HG02571 (cell line): ENCODE results near the gene KLF6.
A peak's percentile ranks its signal among the peaks of the same experiment; 100 is the strongest.

Experiments used
- ATAC-seq: cut with Tn5 transposase; IDR thresholded peaks from one replicate; pipeline ENCODE4 v1.9.1; 2021; ENCODE audit warnings: mild to moderate bottlenecking, moderate library complexity; ENCODE audit not compliant: unreplicated experiment

Gene KLF6

GRCh38 chr10:3757638-3758490, 27.1 kb downstream of the KLF6 start:
- ATAC-seq, result peak; percentile 86

- no peak for ATAC-seq
Observed at GRCh38 chr10:3757250-3757637, 27.8 kb downstream of the KLF6 start.

GRCh38 chr10:3756360-3756740, 28.7 kb downstream of the KLF6 start:
- no peak for ATAC-seq

- no peak for ATAC-seq
Observed at GRCh38 chr10:3755440-3756359, 29.3 kb downstream of the KLF6 start.

GRCh38 chr10:3754727-3755439, 30.1 kb downstream of the KLF6 start:
- ATAC-seq, result no peak

GRCh38 chr10:3750854-3751253, 34.2 kb downstream of the KLF6 start:
- no peak for ATAC-seq

- ATAC-seq, result no peak
Observed at GRCh38 chr10:3750006-3750816, 34.8 kb downstream of the KLF6 start.

- ATAC-seq, result no peak
Observed at GRCh38 chr10:3749600-3749999, 35.4 kb downstream of the KLF6 start.

- no peak for ATAC-seq
Observed at GRCh38 chr10:3749011-3749410, 36.0 kb downstream of the KLF6 start.

- no peak for ATAC-seq
Observed at GRCh38 chr10:3748484-3748883, 36.5 kb downstream of the KLF6 start.

- ATAC-seq, result no peak
Observed at GRCh38 chr10:3747984-3748383, 37.0 kb downstream of the KLF6 start.

- ATAC-seq, result no peak
Observed at GRCh38 chr10:3747248-3747960, 37.6 kb downstream of the KLF6 start.

- ATAC-seq, result no peak
Observed at GRCh38 chr10:3746634-3747033, 38.4 kb downstream of the KLF6 start.

- no peak for ATAC-seq
Observed at GRCh38 chr10:3745521-3745920, 39.5 kb downstream of the KLF6 start.

GRCh38 chr10:3741688-3742461, 43.1 kb downstream of the KLF6 start:
- no peak for ATAC-seq

- peak; percentile 65 for ATAC-seq
Observed at GRCh38 chr10:3740157-3740871, 44.7 kb downstream of the KLF6 start.

- no peak for ATAC-seq
Observed at GRCh38 chr10:3738855-3739350, 46.1 kb downstream of the KLF6 start.

GRCh38 chr10:3737864-3738263, 47.1 kb downstream of the KLF6 start:
- no peak for ATAC-seq
